GM18861 (cell line): ENCODE measurements around the gene PPIP5K2.
"Not testable (repeated sequence)": the region's sequence is repeated elsewhere in the genome, so short reads cannot be mapped to it uniquely, and the experiment has no call there.

Experiments used
- ATAC-seq: cut with Tn5 transposase; IDR thresholded peaks from one replicate; pipeline ENCODE4 v1.9.1; 2021; ENCODE audit not compliant: unreplicated experiment

The PPIP5K2 gene

GRCh38 chr5:103119765-103120606, at the start of gene PPIP5K2, which contains the start of gene GIN1:
Gene PPIP5K2 (plus strand): TSS chr5:103120301. CDS start chr5:103129590, 9,289 bp downstream.
Gene GIN1 (minus strand): TSS chr5:103120138. CDS start chr5:103108707, 11,431 bp downstream.
- ATAC-seq: peak; percentile 91

GRCh38 chr5:103073500-103073899, 46.6 kb upstream of the PPIP5K2 start:
- not testable (repeated sequence) for ATAC-seq

GRCh38 chr5:103075442-103075841, 44.7 kb upstream of the PPIP5K2 start:
- ATAC-seq: no peak

- ATAC-seq: no peak
Observed at GRCh38 chr5:103079796-103080195, 40.3 kb upstream of the PPIP5K2 start.

GRCh38 chr5:103086547-103086946, 33.6 kb upstream of the PPIP5K2 start:
- ATAC-seq: no peak

- no peak for ATAC-seq
Observed at GRCh38 chr5:103089272-103089671, 30.8 kb upstream of the PPIP5K2 start.

- no peak for ATAC-seq
Observed at GRCh38 chr5:103090791-103091190, 29.3 kb upstream of the PPIP5K2 start.

GRCh38 chr5:103092676-103093075, 27.4 kb upstream of the PPIP5K2 start:
- ATAC-seq: no peak

GRCh38 chr5:103093727-103094126, 26.4 kb upstream of the PPIP5K2 start:
- no peak for ATAC-seq

- no peak for ATAC-seq
Observed at GRCh38 chr5:103094737-103095136, 25.4 kb upstream of the PPIP5K2 start.

- no peak for ATAC-seq
Observed at GRCh38 chr5:103098993-103099392, 21.1 kb upstream of the PPIP5K2 start.

GRCh38 chr5:103101079-103101750, 18.9 kb upstream of the PPIP5K2 start:
- ATAC-seq: no peak

- no peak for ATAC-seq
Observed at GRCh38 chr5:103102234-103102633, 17.9 kb upstream of the PPIP5K2 start.

GRCh38 chr5:103108086-103108485, 12.0 kb upstream of the PPIP5K2 start:
- no peak for ATAC-seq

- ATAC-seq: no peak
Observed at GRCh38 chr5:103109277-103109676, 10.8 kb upstream of the PPIP5K2 start.

GRCh38 chr5:103110403-103110802, 9.7 kb upstream of the PPIP5K2 start:
- ATAC-seq: no peak

- ATAC-seq: no peak
Observed at GRCh38 chr5:103111468-103111867, 8.6 kb upstream of the PPIP5K2 start.

GRCh38 chr5:103112910-103113309, 7.2 kb upstream of the PPIP5K2 start:
- no peak for ATAC-seq

- ATAC-seq: no peak
Observed at GRCh38 chr5:103114440-103114839, 5.7 kb upstream of the PPIP5K2 start.

- ATAC-seq: no peak
Observed at GRCh38 chr5:103117471-103117991, 2.6 kb upstream of the PPIP5K2 start.

GRCh38 chr5:103119070-103119764, 884 bp upstream of the PPIP5K2 start:
- ATAC-seq: no peak
